Measurements from ENCODE around the gene SSC4D. TPM values are rescaled to one million over a fixed set of nuclear protein-coding genes. Genes with fewer than 3 reads are reported as not detected.
"Not testable (repeated sequence)": the region's sequence is repeated elsewhere in the genome, so short reads cannot be mapped to it uniquely, and the experiment has no call there.

SSC4D gene
- total RNA-seq, 3 donors from 2014 or later, result 1.9 to 2.6 TPM; not detected in 1

DNA sequence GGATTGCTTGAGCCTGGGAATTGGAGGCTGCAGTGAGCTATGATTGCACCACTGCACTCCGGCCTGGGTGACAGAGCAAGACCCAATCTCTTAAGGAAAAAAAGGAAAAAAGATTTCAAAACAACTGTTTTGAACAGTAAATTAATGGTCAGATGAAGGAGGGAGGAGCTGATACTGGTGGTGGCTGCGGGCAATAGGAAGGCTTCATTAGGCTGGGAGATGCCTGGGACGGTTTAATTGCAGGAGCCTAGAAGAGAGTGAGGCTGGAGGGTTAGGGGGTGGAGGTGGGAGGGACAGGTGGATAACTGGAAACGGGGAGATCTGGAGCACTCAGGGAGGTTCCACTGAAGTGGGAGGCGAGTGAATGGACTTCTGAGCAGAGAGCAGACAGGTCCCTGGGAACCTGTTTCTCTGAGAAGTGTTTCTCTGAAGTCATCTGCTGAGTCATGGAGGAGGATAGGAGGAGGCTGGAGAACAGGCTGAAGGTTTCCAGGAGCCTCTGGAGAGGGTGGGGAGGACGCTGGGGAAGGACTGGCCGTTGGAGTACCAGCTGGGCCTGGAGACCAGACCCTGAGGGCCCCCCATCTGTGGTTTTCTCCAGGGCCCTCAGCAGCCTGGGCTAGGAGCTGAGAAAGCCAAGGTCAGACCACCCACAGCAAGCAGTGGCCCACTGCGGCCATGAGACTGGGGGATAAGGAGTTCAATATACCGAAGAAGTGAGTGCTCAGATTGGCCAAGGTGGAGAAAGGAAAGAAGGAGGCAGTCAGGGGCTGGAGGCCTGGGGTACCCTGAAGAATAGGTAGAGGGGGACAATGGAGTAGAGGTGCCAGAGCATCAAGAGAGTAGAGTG lies 36.3 kb downstream of the SSC4D start:
- Histone ChIP-seq H3K9me3 (no peaks in the 10 kb centered on the region), H3K27me3 (no peaks in the 10 kb centered on the region), H3K4me1 (no peaks in the 10 kb centered on the region), H3K27ac (no peak overlapping the region), H3K4me3 (no peak overlapping the region), H3K36me3 (no peaks in the 10 kb centered on the region)
- DNase-seq (ENCODE audit: low spot score in 2 of 2), result no peak
- TF ChIP-seq, protein P1, sequence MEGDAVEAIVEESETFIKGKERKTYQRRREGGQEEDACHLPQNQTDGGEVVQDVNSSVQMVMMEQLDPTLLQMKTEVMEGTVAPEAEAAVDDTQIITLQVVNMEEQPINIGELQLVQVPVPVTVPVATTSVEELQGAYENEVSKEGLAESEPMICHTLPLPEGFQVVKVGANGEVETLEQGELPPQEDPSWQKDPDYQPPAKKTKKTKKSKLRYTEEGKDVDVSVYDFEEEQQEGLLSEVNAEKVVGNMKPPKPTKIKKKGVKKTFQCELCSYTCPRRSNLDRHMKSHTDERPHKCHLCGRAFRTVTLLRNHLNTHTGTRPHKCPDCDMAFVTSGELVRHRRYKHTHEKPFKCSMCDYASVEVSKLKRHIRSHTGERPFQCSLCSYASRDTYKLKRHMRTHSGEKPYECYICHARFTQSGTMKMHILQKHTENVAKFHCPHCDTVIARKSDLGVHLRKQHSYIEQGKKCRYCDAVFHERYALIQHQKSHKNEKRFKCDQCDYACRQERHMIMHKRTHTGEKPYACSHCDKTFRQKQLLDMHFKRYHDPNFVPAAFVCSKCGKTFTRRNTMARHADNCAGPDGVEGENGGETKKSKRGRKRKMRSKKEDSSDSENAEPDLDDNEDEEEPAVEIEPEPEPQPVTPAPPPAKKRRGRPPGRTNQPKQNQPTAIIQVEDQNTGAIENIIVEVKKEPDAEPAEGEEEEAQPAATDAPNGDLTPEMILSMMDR (IDR thresholded peaks at IDR 0.05), result no peak
- TF ChIP-seq POLR2AphosphoS5 (IDR thresholded peaks at IDR 0.05) (no peak), POLR2A (IDR thresholded peaks at IDR 0.05) (no peak)
- intact Hi-C loops (cut with DNase I; ENCODE audit: low total_unique reads), result no loop called here

- intact Hi-C loops (cut with DNase I; ENCODE audit: low total_unique reads), result no loop called here
- H3K27ac ChIP-seq, result no peak overlapping the region
- TF ChIP-seq POLR2A (IDR thresholded peaks at IDR 0.05) (no peak), POLR2AphosphoS5 (IDR thresholded peaks at IDR 0.05) (no peak)
- TF ChIP-seq, protein P1 (IDR thresholded peaks at IDR 0.05), result no peak
- H3K4me3 ChIP-seq, result no peak overlapping the region
- H3K36me3 ChIP-seq, result no peaks in the 10 kb centered on the region
- no peaks in the 10 kb centered on the region for H3K9me3 ChIP-seq
- H3K4me1 ChIP-seq, result no peaks in the 10 kb centered on the region
- H3K27me3 ChIP-seq, result no peaks in the 10 kb centered on the region
- no peak for DNase-seq (ENCODE audit: low spot score in 2 of 2)
These were observed 38.1 kb downstream of the SSC4D start for GRCh38 chr7:76371396-76371795.

DNA sequence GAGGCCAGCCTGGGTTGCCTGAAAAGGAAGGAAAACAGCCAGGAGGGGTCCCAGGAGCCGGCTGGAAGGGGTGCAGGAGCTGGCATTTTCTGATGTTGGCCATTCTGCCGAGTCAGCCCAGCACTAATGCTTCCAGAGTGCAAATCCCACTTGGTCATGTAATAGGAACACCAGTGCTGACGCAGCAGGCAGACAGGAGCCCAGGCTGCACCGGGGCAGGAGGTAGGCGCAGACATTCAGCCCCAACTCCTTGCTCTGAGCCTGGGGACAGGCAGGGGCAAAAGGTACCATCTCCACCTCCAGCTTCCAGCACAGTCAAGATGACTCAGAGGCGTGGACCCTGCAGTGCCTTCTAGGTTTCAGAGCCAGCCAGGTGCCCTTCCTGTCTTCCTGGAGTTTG lies 40.5 kb downstream of the SSC4D start:
- TF ChIP-seq, protein P1 (IDR thresholded peaks at IDR 0.05), result no peak
- no peak for TF ChIP-seq POLR2AphosphoS5 (IDR thresholded peaks at IDR 0.05)
- no peak for TF ChIP-seq POLR2A (IDR thresholded peaks at IDR 0.05)
- Histone ChIP-seq H3K9me3 (no peaks in the 10 kb centered on the region), H3K4me1 (no peaks in the 10 kb centered on the region), H3K4me3 (no peak overlapping the region), H3K27ac (no peak overlapping the region), H3K36me3 (no peaks in the 10 kb centered on the region), H3K27me3 (no peaks in the 10 kb centered on the region)
- DNase-seq (ENCODE audit: low spot score in 2 of 2), result no peak
- intact Hi-C loops (cut with DNase I; ENCODE audit: low total_unique reads), result no loop called here

DNA sequence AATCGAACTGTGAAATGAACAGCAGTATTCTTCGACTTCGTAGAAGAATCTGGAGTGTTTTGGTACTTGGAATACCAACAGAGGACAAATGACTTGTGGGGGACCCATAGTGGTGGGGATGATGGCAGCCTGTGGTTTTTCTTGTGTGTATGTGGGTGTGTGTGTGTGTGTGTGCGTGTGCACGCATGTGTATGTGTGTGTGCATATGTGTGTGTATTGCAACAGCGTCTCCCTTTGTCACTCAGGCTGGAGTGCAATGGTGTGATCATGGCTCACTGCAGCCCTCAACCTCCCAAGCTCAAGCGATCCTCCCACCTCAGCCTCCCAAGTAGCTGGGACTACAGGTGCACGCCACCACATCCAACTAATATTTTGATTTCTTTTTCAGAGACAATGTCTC lies 41.3 kb downstream of the SSC4D start:
- no peak for DNase-seq (ENCODE audit: low spot score in 2 of 2)
- TF ChIP-seq, protein P1 (IDR thresholded peaks at IDR 0.05), result no peak
- TF ChIP-seq POLR2AphosphoS5 (IDR thresholded peaks at IDR 0.05) (no peak), POLR2A (IDR thresholded peaks at IDR 0.05) (no peak)
- no peaks in the 10 kb centered on the region for H3K36me3 ChIP-seq
- H3K27me3 ChIP-seq, result no peaks in the 10 kb centered on the region
- H3K4me1 ChIP-seq, result no peaks in the 10 kb centered on the region
- H3K27ac ChIP-seq, result no peak overlapping the region
- H3K4me3 ChIP-seq, result no peak overlapping the region
- no peaks in the 10 kb centered on the region for H3K9me3 ChIP-seq
- intact Hi-C loops (cut with DNase I; ENCODE audit: low total_unique reads), result no loop called here

DNA sequence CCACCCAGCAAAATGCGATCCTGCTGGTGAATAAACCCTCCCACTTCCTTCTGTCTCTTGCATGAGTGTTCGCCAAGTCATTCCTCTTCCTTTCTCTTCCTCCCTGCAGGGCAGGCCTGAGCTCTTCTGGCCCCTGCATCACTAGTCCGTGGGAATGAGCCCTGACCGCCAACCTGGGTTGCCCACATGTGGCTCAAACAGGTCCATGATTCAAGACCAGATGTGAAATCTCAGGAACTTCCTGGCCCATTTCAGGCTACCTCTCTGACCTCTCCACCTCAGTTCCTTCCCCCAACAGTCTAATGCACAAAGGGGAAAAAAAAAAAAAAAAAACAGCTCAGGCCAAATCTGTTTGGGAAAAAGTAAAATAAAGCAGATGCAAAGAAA lies 45.3 kb downstream of the SSC4D start:
- intact Hi-C loops (cut with DNase I; ENCODE audit: low total_unique reads), result no loop called here
- Histone ChIP-seq H3K4me3 (peak overlapping the region in 2 of 3 donors; percentile 8 to 19), H3K27me3 (no peaks in the 10 kb centered on the region), H3K9me3 (no peaks in the 10 kb centered on the region), H3K27ac (peak overlapping the region in 1 of 2 donors; percentile 74), H3K4me1 (no peaks in the 10 kb centered on the region), H3K36me3 (no peaks in the 10 kb centered on the region)
- DNase-seq (ENCODE audit: low spot score in 2 of 2), result no peak
- no peak for TF ChIP-seq POLR2A (IDR thresholded peaks at IDR 0.05)
- TF ChIP-seq, protein P1 (IDR thresholded peaks at IDR 0.05), result no peak
- no peak for TF ChIP-seq POLR2AphosphoS5 (IDR thresholded peaks at IDR 0.05)

DNA sequence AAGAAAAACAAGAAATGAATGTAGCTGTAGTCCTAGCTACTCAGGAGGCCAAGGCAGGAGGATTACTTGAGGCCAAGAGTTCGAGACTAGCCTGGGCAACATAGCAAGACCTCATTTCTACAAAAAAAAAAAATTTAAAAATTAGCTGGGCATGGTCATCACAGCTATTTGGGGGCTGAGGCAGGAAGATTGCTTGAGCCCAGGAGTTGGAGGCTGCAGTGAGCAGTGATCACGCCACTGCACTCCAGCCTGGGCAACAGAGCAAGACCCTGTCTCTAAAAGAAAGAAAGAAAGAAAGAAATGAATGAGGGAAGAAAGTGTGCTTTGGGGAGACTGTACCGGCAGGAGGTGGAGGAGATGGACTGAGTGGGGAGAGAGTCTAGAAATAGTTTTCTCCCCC lies 45.7 kb downstream of the SSC4D start:
- intact Hi-C loops (cut with DNase I; ENCODE audit: low total_unique reads); H3K4me3 ChIP-seq; DNase-seq (ENCODE audit: low spot score in 2 of 2); H3K9me3 ChIP-seq; H3K36me3 ChIP-seq; H3K4me1 ChIP-seq; H3K27me3 ChIP-seq: not testable (repeated sequence)
- peak overlapping the region in 1 of 2 donors; percentile 74 for H3K27ac ChIP-seq
